MV-4-11 (cell line): ENCODE data around the gene ELP2.
"Not testable (repeated sequence)": the region's sequence is repeated elsewhere in the genome, so short reads cannot be mapped to it uniquely, and the experiment has no call there.

ENCODE experiments used
- DNase-seq: peaks from one replicate; lab custom pipeline; 2025; lab: John Stamatoyannopoulos, UW

Gene ELP2

GRCh38 chr18:36188916-36189315 is 59.2 kb downstream of the ELP2 start:
- no peak for DNase-seq

GRCh38 chr18:36189486-36189885 is 59.8 kb downstream of the ELP2 start:
- DNase-seq: no peak

- DNase-seq: no peak
These were observed 61.6 kb downstream of the ELP2 start for GRCh38 chr18:36191286-36191685.

- no peak for DNase-seq
These were observed 62.0 kb downstream of the ELP2 start for GRCh38 chr18:36191711-36192110.

GRCh38 chr18:36194600-36195315 is 65.1 kb downstream of the ELP2 start:
- no peak for DNase-seq

GRCh38 chr18:36195427-36196122 is 65.9 kb downstream of the ELP2 start:
- no peak for DNase-seq

- DNase-seq: no peak
These were observed 66.7 kb downstream of the ELP2 start for GRCh38 chr18:36196238-36196995.

- no peak for DNase-seq
These were observed 67.9 kb downstream of the ELP2 start for GRCh38 chr18:36197511-36198166.

GRCh38 chr18:36199691-36200295 is 70.1 kb downstream of the ELP2 start:
- no peak for DNase-seq

GRCh38 chr18:36200354-36200771 is 70.7 kb downstream of the ELP2 start:
- no peak for DNase-seq

GRCh38 chr18:36201765-36202164 is 72.1 kb downstream of the ELP2 start:
- DNase-seq: no peak

- DNase-seq: no peak
These were observed 73.7 kb downstream of the ELP2 start for GRCh38 chr18:36203360-36203895.

- DNase-seq: no peak
These were observed 75.5 kb downstream of the ELP2 start for GRCh38 chr18:36205166-36205565.

- no peak for DNase-seq
These were observed 77.6 kb downstream of the ELP2 start for GRCh38 chr18:36207303-36207702.

GRCh38 chr18:36207969-36208368 is 78.3 kb downstream of the ELP2 start:
- not testable (repeated sequence) for DNase-seq

GRCh38 chr18:36211612-36212065 is 81.9 kb downstream of the ELP2 start:
- DNase-seq: no peak

GRCh38 chr18:36212301-36213171 is 82.8 kb downstream of the ELP2 start:
- no peak for DNase-seq

GRCh38 chr18:36214811-36215210 is 85.1 kb downstream of the ELP2 start:
- DNase-seq: no peak

- no peak for DNase-seq
These were observed 85.9 kb downstream of the ELP2 start for GRCh38 chr18:36215577-36215976.

- no peak for DNase-seq
These were observed 87.6 kb downstream of the ELP2 start for GRCh38 chr18:36217348-36217747.

GRCh38 chr18:36229188-36229587 is 99.5 kb downstream of the ELP2 start:
- DNase-seq: no peak
